Testis (tissue), 2 donors: ENCODE results near the gene COQ7.

ENCODE experiments used
- POLR2A ChIP-seq: fragments of 450-650 bp; IDR thresholded peaks from one replicate; pipeline ENCODE4 v1.6.1; 2017; ENCODE audit warnings: antibody characterized with exemption, mild to moderate bottlenecking, moderate library complexity
- TF ChIP-seq, protein P1 (sequence below), 3 experiments: fragments of 450-650 bp in 2 of 3; fragments of 200-600 bp in 1 of 3; sonication (generic) in 1 of 3; IDR thresholded peaks; one replicate each; pipeline ENCODE4 v1.5.1; 2016 to 2019; ENCODE audit warnings: antibody characterized with exemption in 3 of 3, mild to moderate bottlenecking in 2 of 3, moderate library complexity in 1 of 3

DNA sequence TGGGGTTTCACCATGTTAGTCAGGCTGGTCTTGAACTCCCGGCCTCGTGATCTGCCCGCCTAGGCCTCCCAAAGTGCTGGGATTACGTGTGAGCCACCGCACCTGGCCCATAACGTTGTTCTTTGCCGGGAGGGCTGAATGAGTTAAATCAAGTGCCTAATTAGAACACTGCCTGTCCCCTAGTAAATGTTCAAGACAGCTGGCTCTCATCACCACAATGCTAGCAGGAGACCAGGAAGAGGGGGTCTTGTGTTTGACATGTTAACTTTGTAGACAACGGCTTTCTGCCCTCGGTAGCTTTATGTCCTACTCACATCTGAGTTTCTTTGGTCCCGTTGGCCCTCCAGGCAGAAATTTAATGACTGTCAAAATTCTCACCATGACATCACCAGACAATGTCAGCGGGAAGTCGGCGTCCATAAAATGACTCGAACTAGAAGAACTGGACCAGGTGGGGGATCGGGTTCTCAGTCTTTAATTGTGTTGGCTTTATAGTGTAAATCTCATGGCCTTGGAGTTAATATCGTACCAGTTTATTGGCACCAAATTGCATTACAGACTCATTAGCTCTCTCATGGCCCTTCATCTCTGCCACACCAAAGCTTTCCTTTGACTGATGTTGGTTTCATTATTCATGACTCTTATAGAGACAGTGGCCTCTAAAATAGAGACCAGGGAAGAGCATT is 34.9 kb downstream of the COQ7 start:
- TF ChIP-seq, protein P1, sequence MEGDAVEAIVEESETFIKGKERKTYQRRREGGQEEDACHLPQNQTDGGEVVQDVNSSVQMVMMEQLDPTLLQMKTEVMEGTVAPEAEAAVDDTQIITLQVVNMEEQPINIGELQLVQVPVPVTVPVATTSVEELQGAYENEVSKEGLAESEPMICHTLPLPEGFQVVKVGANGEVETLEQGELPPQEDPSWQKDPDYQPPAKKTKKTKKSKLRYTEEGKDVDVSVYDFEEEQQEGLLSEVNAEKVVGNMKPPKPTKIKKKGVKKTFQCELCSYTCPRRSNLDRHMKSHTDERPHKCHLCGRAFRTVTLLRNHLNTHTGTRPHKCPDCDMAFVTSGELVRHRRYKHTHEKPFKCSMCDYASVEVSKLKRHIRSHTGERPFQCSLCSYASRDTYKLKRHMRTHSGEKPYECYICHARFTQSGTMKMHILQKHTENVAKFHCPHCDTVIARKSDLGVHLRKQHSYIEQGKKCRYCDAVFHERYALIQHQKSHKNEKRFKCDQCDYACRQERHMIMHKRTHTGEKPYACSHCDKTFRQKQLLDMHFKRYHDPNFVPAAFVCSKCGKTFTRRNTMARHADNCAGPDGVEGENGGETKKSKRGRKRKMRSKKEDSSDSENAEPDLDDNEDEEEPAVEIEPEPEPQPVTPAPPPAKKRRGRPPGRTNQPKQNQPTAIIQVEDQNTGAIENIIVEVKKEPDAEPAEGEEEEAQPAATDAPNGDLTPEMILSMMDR (IDR thresholded peaks at IDR 0.05): no peak
- no peak for TF ChIP-seq POLR2A
